RWPE2 (cell line): ENCODE data around the gene CRISP2.

Experiments
- ATAC-seq: fragments of 200-7000 bp; cut with Tn5 transposase; 3 replicates; pipeline ENCODE4 v1.9.1; 2021; ENCODE audit warnings: low read depth
- DNase-seq: peaks from one replicate; pipeline ENCODE4 v3.0.0-alpha.2; 2020; ENCODE audit warnings: low spot score
- H3K27ac ChIP-seq: fragments of 450-650 bp; 2 replicates; pipeline ENCODE4 v1.5.1; 2017; ENCODE audit warnings: mild to moderate bottlenecking; ENCODE audit not compliant: poor library complexity, severe bottlenecking
- H3K27me3 ChIP-seq: fragments of 250-450 bp; sonication (Bioruptor Pico); 2 replicates; pipeline ENCODE4 v1.5.1; 2021; ENCODE audit warnings: mild to moderate bottlenecking, moderate library complexity; ENCODE audit not compliant: insufficient read depth, poor library complexity, severe bottlenecking
- H3K36me3 ChIP-seq: fragments of 250-450 bp; sonication (Bioruptor Pico); 2 replicates; pipeline ENCODE4 v1.5.1; 2020; ENCODE audit warnings: low read depth, mild to moderate bottlenecking, moderate library complexity
- H3K4me1 ChIP-seq: fragments of 250-450 bp; sonication (Bioruptor Pico); 2 replicates; pipeline ENCODE4 v1.5.1; 2021; ENCODE audit warnings: mild to moderate bottlenecking, moderate library complexity; ENCODE audit not compliant: insufficient read depth, poor library complexity, severe bottlenecking
- H3K4me3 ChIP-seq: fragments of 250-450 bp; sonication (Bioruptor Pico); 2 replicates; pipeline ENCODE4 v1.5.1; 2021; ENCODE audit warnings: mild to moderate bottlenecking, moderate library complexity; ENCODE audit not compliant: severe bottlenecking
- H3K9me3 ChIP-seq: fragments of 250-450 bp; sonication (Bioruptor Pico); 2 replicates; pipeline ENCODE4 v1.5.1; 2021; ENCODE audit warnings: mild to moderate bottlenecking, moderate library complexity; ENCODE audit not compliant: severe bottlenecking
- CTCF ChIP-seq: fragments of 450-650 bp; IDR thresholded peaks from one replicate; pipeline ENCODE4 v1.5.1; 2017; ENCODE audit warnings: mild to moderate bottlenecking, moderate library complexity; ENCODE audit not compliant: poor library complexity, severe bottlenecking

The CRISP2 gene

GRCh38 chr6:49662892-49663261 is 50.5 kb downstream of the CRISP2 start:
- no peaks in the 10 kb centered on the region for H3K4me1 ChIP-seq
- no peak overlapping the region for H3K27ac ChIP-seq
- no peak overlapping the region for H3K4me3 ChIP-seq
- DNase-seq (no peak), ATAC-seq (no peak)
- no peak for TF ChIP-seq CTCF
- H3K36me3 ChIP-seq: no peaks in the 10 kb centered on the region
- H3K9me3 ChIP-seq: no peaks in the 10 kb centered on the region
- peaks cover under 1% of the 10 kb centered on the region for H3K27me3 ChIP-seq

- H3K4me1 ChIP-seq: no peaks in the 10 kb centered on the region
- H3K9me3 ChIP-seq: no peaks in the 10 kb centered on the region
- no peak overlapping the region for H3K4me3 ChIP-seq
- DNase-seq: no peak
- no peak for TF ChIP-seq CTCF
- H3K27me3 ChIP-seq: peaks cover 2% of the 10 kb centered on the region
- ATAC-seq: no peak
- no peaks in the 10 kb centered on the region for H3K36me3 ChIP-seq
- no peak overlapping the region for H3K27ac ChIP-seq
These were observed 51.0 kb downstream of the CRISP2 start for GRCh38 chr6:49662231-49662891.

GRCh38 chr6:49653942-49654341 is 59.4 kb downstream of the CRISP2 start:
- Histone ChIP-seq H3K9me3 (no peaks in the 10 kb centered on the region), H3K36me3 (no peaks in the 10 kb centered on the region), H3K4me3 (no peak overlapping the region), H3K27me3 (peaks cover 17% of the 10 kb centered on the region), H3K4me1 (no peaks in the 10 kb centered on the region), H3K27ac (no peak overlapping the region)
- DNase-seq (no peak), ATAC-seq (no peak)
- no peak for TF ChIP-seq CTCF

GRCh38 chr6:49653438-49653837 is 59.9 kb downstream of the CRISP2 start:
- Histone ChIP-seq H3K4me3 (no peak overlapping the region), H3K9me3 (no peaks in the 10 kb centered on the region), H3K27ac (no peak overlapping the region), H3K4me1 (no peaks in the 10 kb centered on the region), H3K36me3 (no peaks in the 10 kb centered on the region), H3K27me3 (peaks cover 17% of the 10 kb centered on the region)
- ATAC-seq (no peak), DNase-seq (no peak)
- no peak for TF ChIP-seq CTCF

- no peak for ATAC-seq
- no peak for TF ChIP-seq CTCF
- DNase-seq: no peak
- Histone ChIP-seq H3K4me3 (no peak overlapping the region), H3K36me3 (no peaks in the 10 kb centered on the region), H3K27ac (no peak overlapping the region), H3K27me3 (peaks cover 8% of the 10 kb centered on the region), H3K9me3 (no peaks in the 10 kb centered on the region), H3K4me1 (no peaks in the 10 kb centered on the region)
These were observed 62.1 kb downstream of the CRISP2 start for GRCh38 chr6:49651239-49651638.
